Thymus (tissue), 11 donors: Measurements from ENCODE around the gene STK38L. TPM values are rescaled to one million over a fixed set of nuclear protein-coding genes. Genes with fewer than 3 reads are reported as not detected.

Experiments used
- DNase-seq, 9 donors: peaks; one replicate each; pipeline ENCODE4 v3.0.0-alpha.2; 2013; ENCODE audit warnings: low spot score in 9 of 9, low read depth in 6 of 9, missing footprints in 1 of 9
- H3K27ac ChIP-seq, 2 donors: one replicate each; pipeline ENCODE4 v1.5.1; 2013; ENCODE audit warnings: control low read depth in 1 of 2, low read depth in 1 of 2, low read length in 1 of 2, mild to moderate bottlenecking in 1 of 2, moderate library complexity in 1 of 2
- H3K27me3 ChIP-seq, 2 donors: one replicate each; pipeline ENCODE4 v1.5.1; 2013; ENCODE audit warnings: low read length in 1 of 2; ENCODE audit not compliant: control insufficient read depth in 2 of 2, insufficient read depth in 1 of 2
- H3K36me3 ChIP-seq, 2 donors: one replicate each; pipeline ENCODE4 v1.5.1; 2013; ENCODE audit warnings: low read length in 1 of 2, mild to moderate bottlenecking in 1 of 2, moderate library complexity in 1 of 2; ENCODE audit not compliant: control insufficient read depth in 2 of 2, insufficient read depth in 2 of 2
- H3K4me1 ChIP-seq, 2 donors: one replicate each; pipeline ENCODE4 v1.5.1; 2013; ENCODE audit warnings: low read length in 2 of 2; ENCODE audit not compliant: control insufficient read depth in 2 of 2, insufficient read depth in 2 of 2
- H3K4me3 ChIP-seq, 2 donors: one replicate each; pipeline ENCODE4 v1.5.1; 2013; ENCODE audit warnings: low read length in 2 of 2, control low read depth in 1 of 2, mild to moderate bottlenecking in 1 of 2
- H3K9me3 ChIP-seq, 2 donors: one replicate each; pipeline ENCODE4 v1.5.1; 2013; ENCODE audit warnings: low read length in 1 of 2, mild to moderate bottlenecking in 1 of 2; ENCODE audit not compliant: control insufficient read depth in 2 of 2, insufficient read depth in 1 of 2
- WGBS: extraction: QIAGEN DNeasy Blood & Tissue Kit; methylation state at CpG from one replicate; pipeline ENCODE4 v1.1.7; 2013; 5-methylcytosine and 5-hydroxymethylcytosine counted together
- polyA plus RNA-seq: library from polyadenylated mRNA; stranded (reverse); fragments of 200-250 nt; gene quantifications from one replicate; pipeline ENCODE4 v1.2.3, GENCODE V29; 2013
- total RNA-seq: library from RNA; stranded (reverse); fragments of 120-200 nt; gene quantifications from one replicate; pipeline ENCODE4 v1.2.4, GENCODE V29; 2013
- donor health status: healthy.

Gene STK38L
- total and polyA plus RNA-seq, 2 donors, result 21.8 to 35.6 TPM

- Histone ChIP-seq H3K4me1 (no peaks in the 10 kb centered on the region), H3K27me3 (no peaks in the 10 kb centered on the region), H3K4me3 (no peak overlapping the region), H3K27ac (no peak overlapping the region), H3K9me3 (no peaks in the 10 kb centered on the region), H3K36me3 (no peaks in the 10 kb centered on the region)
- WGBS, result 97% methylated on average over 2 of the region's 2 CpGs
- DNase-seq, result no peak
These were observed 35.7 kb upstream of the STK38L start for GRCh38 chr12:27208414-27208750.

GRCh38 chr12:27209257-27209910 is 34.7 kb upstream of the STK38L start:
- Histone ChIP-seq H3K4me3 (no peak overlapping the region), H3K4me1 (no peaks in the 10 kb centered on the region), H3K9me3 (no peaks in the 10 kb centered on the region)

GRCh38 chr12:27210187-27210586 is 33.9 kb upstream of the STK38L start:
- 100% methylated on average over 2 of the region's 2 CpGs for WGBS
- no peak for DNase-seq
- no peak overlapping the region for H3K27ac ChIP-seq
- H3K27me3 ChIP-seq, result no peaks in the 10 kb centered on the region
- H3K4me1 ChIP-seq, result no peaks in the 10 kb centered on the region
- H3K4me3 ChIP-seq, result no peak overlapping the region
- H3K36me3 ChIP-seq, result no peaks in the 10 kb centered on the region
- H3K9me3 ChIP-seq, result no peaks in the 10 kb centered on the region

More at GRCh38 chr12:27209257-27209910, 34.7 kb upstream of the STK38L start:
- Histone ChIP-seq H3K27ac (no peak overlapping the region), H3K36me3 (no peaks in the 10 kb centered on the region), H3K27me3 (no peaks in the 10 kb centered on the region)
- DNase-seq, result no peak

- WGBS, result 96% methylated on average over 1 of the region's 1 CpG
- H3K4me3 ChIP-seq, result no peak overlapping the region
- H3K9me3 ChIP-seq, result no peaks in the 10 kb centered on the region
- DNase-seq, result no peak
- no peaks in the 10 kb centered on the region for H3K4me1 ChIP-seq
- H3K27ac ChIP-seq, result no peak overlapping the region
- H3K36me3 ChIP-seq, result no peaks in the 10 kb centered on the region
- H3K27me3 ChIP-seq, result no peaks in the 10 kb centered on the region
These were observed 31.2 kb upstream of the STK38L start for GRCh38 chr12:27212861-27213260.

- WGBS, result 97% methylated on average over 2 of the region's 2 CpGs
- H3K27ac ChIP-seq, result no peak overlapping the region
- no peak for DNase-seq
- H3K27me3 ChIP-seq, result no peaks in the 10 kb centered on the region
- H3K9me3 ChIP-seq, result no peaks in the 10 kb centered on the region
- H3K4me1 ChIP-seq, result no peaks in the 10 kb centered on the region
- H3K36me3 ChIP-seq, result no peaks in the 10 kb centered on the region
- H3K4me3 ChIP-seq, result no peak overlapping the region
These were observed 30.8 kb upstream of the STK38L start for GRCh38 chr12:27213304-27213703.

GRCh38 chr12:27213830-27214787 is 30.0 kb upstream of the STK38L start:
- H3K27me3 ChIP-seq, result no peaks in the 10 kb centered on the region
- H3K27ac ChIP-seq, result no peak overlapping the region
- H3K36me3 ChIP-seq, result no peaks in the 10 kb centered on the region
- no peaks in the 10 kb centered on the region for H3K9me3 ChIP-seq
- WGBS, result 98% methylated on average over 9 of the region's 9 CpGs
- H3K4me3 ChIP-seq, result no peak overlapping the region
- no peaks in the 10 kb centered on the region for H3K4me1 ChIP-seq
- no peak for DNase-seq

GRCh38 chr12:27217590-27217989 is 26.5 kb upstream of the STK38L start:
- H3K4me3 ChIP-seq, result no peak overlapping the region
- H3K27me3 ChIP-seq, result no peaks in the 10 kb centered on the region
- DNase-seq, result no peak
- WGBS, result 100% methylated on average over 2 of the region's 2 CpGs
- no peak overlapping the region for H3K27ac ChIP-seq
- H3K36me3 ChIP-seq, result no peaks in the 10 kb centered on the region
- H3K4me1 ChIP-seq, result no peaks in the 10 kb centered on the region
- H3K9me3 ChIP-seq, result no peaks in the 10 kb centered on the region

GRCh38 chr12:27219693-27220054 is 24.4 kb upstream of the STK38L start:
- WGBS, result 90% methylated on average over 5 of the region's 5 CpGs
- Histone ChIP-seq H3K4me1 (no peaks in the 10 kb centered on the region), H3K27me3 (no peaks in the 10 kb centered on the region), H3K27ac (peak overlapping the region in 1 of 2 donors; percentile 2), H3K9me3 (no peaks in the 10 kb centered on the region), H3K4me3 (no peak overlapping the region), H3K36me3 (no peaks in the 10 kb centered on the region)
- DNase-seq, result no peak
